A549 (cell line): ENCODE measurements around the gene LMAN1L. TPM values are rescaled to one million over a fixed set of nuclear protein-coding genes. Genes with fewer than 3 reads are reported as not detected.

Source experiments
- ATAC-seq, 2 experiments: fragments of 200-7000 bp in 1 of 2; fragments of >200 bp in 1 of 2; cut with Nextera tagmentation in 1 of 2; cut with Tn5 transposase in 1 of 2; 3 replicates each; pipeline versions ENCODE4 v1.8.0 to v1.9.1; 2018 to 2020; ENCODE audit warnings: mild to moderate bottlenecking in 1 of 2, moderate library complexity in 1 of 2
- CTCF ChIA-PET: fragments of 300-600 bp; sonication (Branson Sonifier 250); formaldehyde crosslinking; extraction: SDS; loops from one replicate; lab custom pipeline; 2021; ENCODE audit warnings: antibody characterized with exemption, inconsistent platforms; lab: Yijun Ruan, JAX
- POLR2A ChIA-PET: fragments of 350-600 bp; formaldehyde crosslinking; extraction: SDS; loops from one replicate; lab custom pipeline; 2021; ENCODE audit warnings: antibody characterized with exemption, inconsistent platforms; lab: Yijun Ruan, JAX
- DNase-seq, 2 experiments: peaks; one replicate each; pipeline versions ENCODE4 v3.0.0 to v3.0.0-alpha.2; 2011 to 2016; ENCODE audit warnings: low read depth in 1 of 2, low spot score in 1 of 2
- FAIRE-seq: peaks from 2 replicates; lab custom pipeline; 2011; peaks lifted over from hg19 to GRCh38; lab: Jason Lieb, UNC
- H3K27ac ChIP-seq, 2 experiments: fragments of >200 bp; sonication (Bioruptor Twin); formaldehyde crosslinking; 3 replicates each; pipeline ENCODE4 v1.5.1; 2016 to 2017
- H3K4me1 ChIP-seq: fragments of >200 bp; sonication (Bioruptor Twin); formaldehyde crosslinking; 3 replicates; pipeline ENCODE4 v1.6.1; 2016
- H3K4me2 ChIP-seq: fragments of >200 bp; sonication (Bioruptor Twin); formaldehyde crosslinking; 3 replicates; pipeline ENCODE4 v1.6.1; 2016
- H3K4me3 ChIP-seq: fragments of >200 bp; sonication (Bioruptor Twin); formaldehyde crosslinking; 3 replicates; pipeline ENCODE4 v1.5.1; 2016
- H3K9me3 ChIP-seq: fragments of >200 bp; sonication (Bioruptor Twin); formaldehyde crosslinking; 3 replicates; pipeline ENCODE4 v1.6.1; 2016
- ATOH8 ChIP-seq: fragments of 250-450 bp; sonication (Bioruptor Pico); IDR thresholded peaks from 2 replicates; pipeline ENCODE4 v1.5.0; 2020; ENCODE audit warnings: low read depth, mild to moderate bottlenecking, moderate library complexity
- BCL3 ChIP-seq: fragments of >200 bp; sonication (Bioruptor Twin); formaldehyde crosslinking; IDR thresholded peaks from 3 replicates; pipeline ENCODE4 v1.6.1; 2016
- CBX8 ChIP-seq: fragments of 200-600 bp; sonication (generic); IDR thresholded peaks from 2 replicates; pipeline ENCODE4 v1.6.1; 2016
- ESRRA ChIP-seq: fragments of 150-350 bp; IDR thresholded peaks from 2 replicates; pipeline ENCODE4 v1.6.1; 2014; ENCODE audit warnings: mild to moderate bottlenecking, low read length, borderline replicate concordance
- FOSB ChIP-seq: fragments of 250-450 bp; sonication (Bioruptor Pico); IDR thresholded peaks from 2 replicates; pipeline ENCODE4 v1.5.0; 2020; ENCODE audit warnings: mild to moderate bottlenecking, moderate library complexity
- FOSL2 ChIP-seq, 2 experiments: fragments of 450-650 bp in 1 of 2; fragments of >200 bp in 1 of 2; sonication (Bioruptor Twin) in 1 of 2; formaldehyde crosslinking; IDR thresholded peaks; 2 replicates each; pipeline versions ENCODE4 v1.5.0 to v1.6.1; 2016 to 2020; ENCODE audit warnings: mild to moderate bottlenecking in 1 of 2, moderate library complexity in 1 of 2
- FOXS1 ChIP-seq: fragments of 250-450 bp; sonication (Bioruptor Pico); IDR thresholded peaks from 2 replicates; pipeline ENCODE4 v1.5.0; 2020; ENCODE audit warnings: mild to moderate bottlenecking, moderate library complexity
- GATA3 ChIP-seq: IDR thresholded peaks from 2 replicates; pipeline ENCODE4 v1.6.1; 2012; ENCODE audit warnings: borderline replicate concordance
- HDAC2 ChIP-seq: fragments of 200-600 bp; sonication (generic); IDR thresholded peaks from 2 replicates; pipeline ENCODE4 v1.6.1; 2016
- HMGXB4 ChIP-seq: fragments of 250-450 bp; sonication (Bioruptor Pico); IDR thresholded peaks from 2 replicates; pipeline ENCODE4 v1.5.0; 2021; ENCODE audit warnings: mild to moderate bottlenecking, moderate library complexity, borderline replicate concordance
- HOXB13 ChIP-seq: fragments of 250-450 bp; sonication (Bioruptor Pico); IDR thresholded peaks from 2 replicates; pipeline ENCODE4 v1.5.0; 2020; ENCODE audit warnings: low read depth, mild to moderate bottlenecking, moderate library complexity
- KDM1A ChIP-seq: fragments of 200-600 bp; sonication (generic); IDR thresholded peaks from 2 replicates; pipeline ENCODE4 v1.6.1; 2016; ENCODE audit warnings: low read depth, mild to moderate bottlenecking
- MAFK ChIP-seq: fragments of 450-650 bp; IDR thresholded peaks from 2 replicates; pipeline ENCODE4 v1.6.1; 2014; ENCODE audit not compliant: partially characterized antibody
- MYC ChIP-seq: IDR thresholded peaks from 2 replicates; pipeline ENCODE4 v1.6.1; 2012; ENCODE audit warnings: mild to moderate bottlenecking, inconsistent platforms, low read length, improper control_type of control experiment, borderline replicate concordance
- NFE2L2 ChIP-seq: fragments of 150-350 bp; conservative IDR thresholded peaks from 2 replicates; pipeline ENCODE4 v1.6.1; 2014; ENCODE audit warnings: low read length
- PBX3 ChIP-seq: IDR thresholded peaks from 2 replicates; pipeline ENCODE4 v1.6.1; 2012
- POLR2A ChIP-seq: IDR thresholded peaks from 2 replicates; pipeline ENCODE4 v1.6.1; 2012; ENCODE audit warnings: mild to moderate bottlenecking, low read length
- RARB ChIP-seq: fragments of 250-450 bp; sonication (Bioruptor Pico); IDR thresholded peaks from 2 replicates; pipeline ENCODE4 v1.8.0; 2021; ENCODE audit warnings: mild to moderate bottlenecking, moderate library complexity
- RFX5 ChIP-seq: fragments of 450-650 bp; IDR thresholded peaks from 2 replicates; pipeline ENCODE4 v1.7.1; 2014; ENCODE audit warnings: antibody characterized with exemption, mild to moderate bottlenecking, moderate library complexity
- TFCP2L1 ChIP-seq: fragments of 250-450 bp; sonication (Bioruptor Pico); IDR thresholded peaks from 2 replicates; pipeline ENCODE4 v1.5.0; 2021; ENCODE audit warnings: mild to moderate bottlenecking
- TP53 ChIP-seq: fragments of 250-450 bp; sonication (Bioruptor Pico); IDR thresholded peaks from 2 replicates; pipeline ENCODE4 v1.5.0; 2021; ENCODE audit warnings: mild to moderate bottlenecking, moderate library complexity
- USF2 ChIP-seq: fragments of 450-650 bp; IDR thresholded peaks from 2 replicates; pipeline ENCODE4 v1.6.1; 2014; ENCODE audit warnings: antibody characterized with exemption
- ZNF302 ChIP-seq: fragments of 250-450 bp; sonication (Bioruptor Pico); IDR thresholded peaks from 2 replicates; pipeline ENCODE4 v1.9.0; 2021; ENCODE audit warnings: inconsistent platforms, mild to moderate bottlenecking, moderate library complexity
- WGBS: methylation state at CpG from one replicate; pipeline ENCODE4 v1.1.6; 2017; ENCODE audit errors: missing lambda C conversion rate; 5-methylcytosine and 5-hydroxymethylcytosine counted together
- polyA plus RNA-seq, 4 experiments: library from polyadenylated mRNA; depleted of rRNA in 3 of 4; stranded (reverse); fragments of >200 nt; fragmentation: RNase III in 1 of 4; extraction: RNeasy Plus Mini Kit Qiagen cat#74134 plus additional on column Dnase treatment in 1 of 4; gene quantifications; 2 replicates in 3 of 4; 3 replicates in 1 of 4; pipeline ENCODE4 v1.2.3, GENCODE V29; 2011 to 2017
- TF ChIP-seq, protein P1 (sequence below): fragments of 200-600 bp; sonication (generic); IDR thresholded peaks from 2 replicates; pipeline ENCODE4 v1.6.1; 2016; ENCODE audit warnings: antibody characterized with exemption, mild to moderate bottlenecking, moderate library complexity
- TF ChIP-seq, protein P2 (sequence below): fragments of >200 bp; sonication (Bioruptor Twin); formaldehyde crosslinking; IDR thresholded peaks from 2 replicates; pipeline ENCODE4 v1.6.1; 2016

The LMAN1L gene
- polyA plus RNA-seq, 2 of the 4 experiments (the other 2 are of a cell fraction): not detected

DNA sequence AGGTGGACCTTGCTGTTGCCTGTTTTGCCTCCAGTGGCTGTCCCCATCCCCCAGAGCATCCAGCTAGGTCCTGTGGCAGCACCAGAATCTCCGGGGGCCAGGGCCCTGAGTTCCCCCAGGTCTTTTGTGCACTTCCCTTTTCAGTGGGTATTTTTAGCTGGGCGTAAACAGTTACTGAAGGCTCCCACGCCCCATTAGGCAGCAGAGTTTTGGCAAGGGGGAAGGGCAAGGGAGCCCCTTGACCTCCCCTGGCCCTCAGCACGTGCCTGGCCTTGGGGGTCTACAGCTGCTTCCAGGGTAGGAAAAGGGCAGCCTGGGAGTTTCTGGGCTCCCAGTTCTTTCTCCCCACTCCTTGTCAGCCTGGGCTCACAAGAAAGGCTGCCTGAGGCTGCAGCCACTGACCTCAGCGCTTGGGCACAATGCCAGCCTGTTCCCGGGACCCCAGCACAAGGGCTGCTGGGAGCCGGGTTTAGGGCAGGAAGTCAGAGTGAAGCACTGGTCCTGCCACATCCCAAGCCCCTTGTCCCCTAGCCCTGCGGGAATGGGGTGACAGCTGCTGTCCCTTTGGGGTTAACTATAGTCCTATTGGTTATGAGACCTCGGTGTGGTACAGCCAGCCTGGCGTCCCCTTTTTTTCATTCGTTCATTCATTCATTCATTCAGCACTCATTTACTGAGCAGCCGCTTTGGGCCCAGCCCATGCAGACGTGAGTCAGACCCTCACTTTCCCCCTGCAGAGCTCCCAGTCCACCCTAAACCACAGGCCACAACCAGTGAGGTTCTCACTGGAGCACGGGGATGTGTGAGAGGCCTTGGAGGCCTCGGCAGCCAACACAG lies 22.3 kb upstream of the LMAN1L start:
- H3K4me3 ChIP-seq: no peak overlapping the region
- H3K9me3 ChIP-seq: no peaks in the 10 kb centered on the region
- no peak for ATAC-seq
- FAIRE-seq: no peak
- TF ChIP-seq, protein P1, sequence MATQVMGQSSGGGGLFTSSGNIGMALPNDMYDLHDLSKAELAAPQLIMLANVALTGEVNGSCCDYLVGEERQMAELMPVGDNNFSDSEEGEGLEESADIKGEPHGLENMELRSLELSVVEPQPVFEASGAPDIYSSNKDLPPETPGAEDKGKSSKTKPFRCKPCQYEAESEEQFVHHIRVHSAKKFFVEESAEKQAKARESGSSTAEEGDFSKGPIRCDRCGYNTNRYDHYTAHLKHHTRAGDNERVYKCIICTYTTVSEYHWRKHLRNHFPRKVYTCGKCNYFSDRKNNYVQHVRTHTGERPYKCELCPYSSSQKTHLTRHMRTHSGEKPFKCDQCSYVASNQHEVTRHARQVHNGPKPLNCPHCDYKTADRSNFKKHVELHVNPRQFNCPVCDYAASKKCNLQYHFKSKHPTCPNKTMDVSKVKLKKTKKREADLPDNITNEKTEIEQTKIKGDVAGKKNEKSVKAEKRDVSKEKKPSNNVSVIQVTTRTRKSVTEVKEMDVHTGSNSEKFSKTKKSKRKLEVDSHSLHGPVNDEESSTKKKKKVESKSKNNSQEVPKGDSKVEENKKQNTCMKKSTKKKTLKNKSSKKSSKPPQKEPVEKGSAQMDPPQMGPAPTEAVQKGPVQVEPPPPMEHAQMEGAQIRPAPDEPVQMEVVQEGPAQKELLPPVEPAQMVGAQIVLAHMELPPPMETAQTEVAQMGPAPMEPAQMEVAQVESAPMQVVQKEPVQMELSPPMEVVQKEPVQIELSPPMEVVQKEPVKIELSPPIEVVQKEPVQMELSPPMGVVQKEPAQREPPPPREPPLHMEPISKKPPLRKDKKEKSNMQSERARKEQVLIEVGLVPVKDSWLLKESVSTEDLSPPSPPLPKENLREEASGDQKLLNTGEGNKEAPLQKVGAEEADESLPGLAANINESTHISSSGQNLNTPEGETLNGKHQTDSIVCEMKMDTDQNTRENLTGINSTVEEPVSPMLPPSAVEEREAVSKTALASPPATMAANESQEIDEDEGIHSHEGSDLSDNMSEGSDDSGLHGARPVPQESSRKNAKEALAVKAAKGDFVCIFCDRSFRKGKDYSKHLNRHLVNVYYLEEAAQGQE: no peak
- TF ChIP-seq NFE2L2 (no peak), MYC (no peak), FOSL2 (IDR thresholded peaks at IDR 0.05) (no peak), FOSL2 (CRISPR knock-in tag; IDR thresholded peaks at IDR 0.05) (no peak), TP53 (CRISPR knock-in tag) (no peak), HMGXB4 (CRISPR knock-in tag) (no peak), ZNF302 (CRISPR knock-in tag) (no peak), HOXB13 (CRISPR knock-in tag) (no peak), RARB (CRISPR knock-in tag) (no peak), BCL3 (no peak), HDAC2 (no peak), CBX8 (no peak), ATOH8 (no peak), MAFK (no peak), RFX5 (no peak)
- TF ChIP-seq, protein P2, sequence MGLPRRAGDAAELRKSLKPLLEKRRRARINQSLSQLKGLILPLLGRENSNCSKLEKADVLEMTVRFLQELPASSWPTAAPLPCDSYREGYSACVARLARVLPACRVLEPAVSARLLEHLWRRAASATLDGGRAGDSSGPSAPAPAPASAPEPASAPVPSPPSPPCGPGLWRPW: no peak
- TF ChIP-seq, all 56 proteins: peak for 0
- no peak overlapping the region for H3K4me2 ChIP-seq
- CTCF ChIA-PET: interaction anchor here (65.6 to 66.7 kb wide), 2 partner anchors 1 to 29 kb away, joined by 1908 read pairs; partner anchors contain the start of genes CPLX3, CSK, LMAN1L and ULK3
- H3K27ac ChIP-seq: peak overlapping the region in 1 of 2 experiments; percentile 40; a peak in 2 of 6 replicates
- peaks cover 17% of the 10 kb centered on the region; the same call in 1 of the 3 replicates for H3K4me1 ChIP-seq
- 75% methylated on average over 15 of the region's 15 CpGs for WGBS
- POLR2A ChIA-PET: no interaction called here
- no peak for DNase-seq

GRCh38 chr15:74791007-74791406 lies 21.6 kb upstream of the LMAN1L start:
- DNase-seq: no peak
- WGBS: 56% methylated on average over 1 of the region's 1 CpG
- ChIA-PET CTCF (interaction anchor here (65.6 to 66.7 kb wide), 2 partner anchors 0 to 28 kb away, joined by 1908 read pairs; partner anchors contain the start of genes CPLX3, CSK, LMAN1L and ULK3), POLR2A (no interaction called here)
- Histone ChIP-seq H3K9me3 (no peaks in the 10 kb centered on the region), H3K4me1 (peaks cover 17% of the 10 kb centered on the region; the same call in 1 of the 3 replicates), H3K4me3 (no peak overlapping the region), H3K27ac (no peak overlapping the region), H3K4me2 (no peak overlapping the region)
- ATAC-seq: no peak
- FAIRE-seq: no peak
- TF ChIP-seq ESRRA: no peak
- TF ChIP-seq FOSB (CRISPR knock-in tag): no peak
- no peak for TF ChIP-seq PBX3
- no peak for TF ChIP-seq NFE2L2
- no peak for TF ChIP-seq KDM1A
- TF ChIP-seq HDAC2: no peak
- TF ChIP-seq USF2: no peak
- TF ChIP-seq FOXS1 (CRISPR knock-in tag): no peak
- TF ChIP-seq TFCP2L1 (CRISPR knock-in tag): no peak
- no peak for TF ChIP-seq POLR2A
- TF ChIP-seq GATA3: no peak
